HEK293 (cell line): Measurements from ENCODE around the gene COBL.

Experiments
- CTCF ChIA-PET: fragments of 350-600 bp; formaldehyde crosslinking; extraction: SDS; loops from one replicate; lab custom pipeline; 2021; ENCODE audit warnings: antibody characterized with exemption; lab: Yijun Ruan, JAX
- POLR2A ChIA-PET: fragments of 300-600 bp; formaldehyde crosslinking; extraction: SDS; loops from one replicate; lab custom pipeline; 2020; ENCODE audit warnings: antibody characterized with exemption, inconsistent platforms; lab: Yijun Ruan, JAX
- H3K27ac ChIP-seq: fragments of 200-500 bp; sonication (Bioruptor generic); 2 replicates; pipeline ENCODE4 v1.5.1; 2014; ENCODE audit warnings: low read depth, low read length, control low read depth, inconsistent platforms; ENCODE audit errors: extremely low read depth
- H3K36me3 ChIP-seq, 2 experiments: fragments of 200-500 bp in 1 of 2; sonication (Bioruptor generic) in 1 of 2; 1 replicate in 1 of 2; 2 replicates in 1 of 2; pipeline ENCODE4 v1.5.1; 2014 to 2017; ENCODE audit warnings: inconsistent platforms in 2 of 2, low read length in 2 of 2; ENCODE audit not compliant: control insufficient read depth in 2 of 2, insufficient read depth in 1 of 2
- H3K4me1 ChIP-seq: fragments of 200-500 bp; sonication (Bioruptor generic); 2 replicates; pipeline ENCODE4 v1.5.1; 2014; ENCODE audit warnings: mild to moderate bottlenecking, low read length, inconsistent platforms; ENCODE audit not compliant: control insufficient read depth, insufficient read depth
- H3K4me3 ChIP-seq: 2 replicates; pipeline ENCODE4 v1.5.1; 2011; ENCODE audit warnings: low read depth, mild to moderate bottlenecking, control low read depth, low read length, moderate library complexity
- H3K9me3 ChIP-seq: fragments of 200-500 bp; sonication (Bioruptor generic); 2 replicates; pipeline ENCODE4 v1.5.1; 2014; ENCODE audit warnings: low read depth, low read length, inconsistent platforms; ENCODE audit not compliant: control insufficient read depth, insufficient read depth
- BCL11A ChIP-seq: fragments of 450-650 bp; formaldehyde crosslinking; IDR thresholded peaks from 2 replicates; pipeline ENCODE4 v1.5.1; 2016; ENCODE audit warnings: low read depth, missing biosample characterization, missing genetic modification characterization
- GLI2 ChIP-seq: fragments of 450-650 bp; formaldehyde crosslinking; IDR thresholded peaks from 2 replicates; pipeline ENCODE4; 2017; ENCODE audit warnings: missing biosample characterization, missing genetic modification characterization, low read depth, borderline replicate concordance
- HOXA7 ChIP-seq: sonication (generic); formaldehyde crosslinking; IDR thresholded peaks from 2 replicates; pipeline ENCODE4 v1.8.1; 2022; ENCODE audit warnings: missing genetic modification reagents, borderline replicate concordance
- KLF17 ChIP-seq: fragments of 450-650 bp; formaldehyde crosslinking; IDR thresholded peaks from 2 replicates; pipeline ENCODE4 v1.5.1; 2016; ENCODE audit warnings: missing biosample characterization, missing genetic modification characterization
- OSR2 ChIP-seq: fragments of 450-650 bp; formaldehyde crosslinking; IDR thresholded peaks from 2 replicates; pipeline ENCODE4 v1.5.1; 2016; ENCODE audit warnings: missing biosample characterization, missing genetic modification characterization
- SP2 ChIP-seq: fragments of 450-650 bp; formaldehyde crosslinking; IDR thresholded peaks from 2 replicates; pipeline ENCODE4 v1.5.1; 2016; ENCODE audit warnings: missing biosample characterization, missing genetic modification characterization
- ZNF157 ChIP-seq: fragments of 450-650 bp; formaldehyde crosslinking; IDR thresholded peaks from 2 replicates; pipeline ENCODE4 v1.5.1; 2016; ENCODE audit warnings: missing biosample characterization, missing genetic modification characterization
- ZNF341 ChIP-seq: fragments of 450-650 bp; formaldehyde crosslinking; IDR thresholded peaks from 2 replicates; pipeline ENCODE4; 2016; ENCODE audit warnings: low read depth, missing biosample characterization, missing genetic modification characterization
- ZNF391 ChIP-seq: fragments of 450-650 bp; formaldehyde crosslinking; IDR thresholded peaks from 2 replicates; pipeline ENCODE4 v1.5.1; 2016; ENCODE audit warnings: low read depth, missing biosample characterization, missing genetic modification characterization, borderline replicate concordance
- ZNF521 ChIP-seq: fragments of 450-650 bp; formaldehyde crosslinking; IDR thresholded peaks from 2 replicates; pipeline ENCODE4 v1.5.1; 2017; ENCODE audit warnings: missing biosample characterization, mild to moderate bottlenecking, missing genetic modification characterization
- ZNF530 ChIP-seq: fragments of 450-650 bp; formaldehyde crosslinking; IDR thresholded peaks from 2 replicates; pipeline ENCODE4 v1.5.1; 2016; ENCODE audit warnings: low read depth, missing biosample characterization, missing genetic modification characterization
- ZNF571 ChIP-seq: fragments of 450-650 bp; formaldehyde crosslinking; IDR thresholded peaks from 2 replicates; pipeline ENCODE4 v1.5.0; 2017; ENCODE audit warnings: missing biosample characterization, missing genetic modification characterization
- ZNF610 ChIP-seq: fragments of 450-650 bp; formaldehyde crosslinking; IDR thresholded peaks from 2 replicates; pipeline ENCODE4 v1.5.1; 2016; ENCODE audit warnings: missing biosample characterization, missing genetic modification characterization, borderline replicate concordance
- ZNF629 ChIP-seq: fragments of 450-650 bp; formaldehyde crosslinking; IDR thresholded peaks from 2 replicates; pipeline ENCODE4 v1.5.1; 2017; ENCODE audit warnings: missing biosample characterization, missing genetic modification characterization
- ZNF791 ChIP-seq: fragments of 450-650 bp; formaldehyde crosslinking; IDR thresholded peaks from 2 replicates; pipeline ENCODE4 v1.5.1; 2016; ENCODE audit warnings: missing biosample characterization, missing genetic modification characterization
- TF ChIP-seq, protein P1 (sequence below): fragments of 450-650 bp; formaldehyde crosslinking; IDR thresholded peaks from 2 replicates; pipeline ENCODE4 v1.5.1; 2016; ENCODE audit warnings: missing biosample characterization, missing genetic modification characterization
- TF ChIP-seq, protein P2 (sequence below): fragments of 450-650 bp; IDR thresholded peaks from 2 replicates; pipeline ENCODE4 v1.5.1; 2018; ENCODE audit warnings: missing biosample characterization, mild to moderate bottlenecking, missing genetic modification characterization
- TF ChIP-seq, protein P3 (sequence below): fragments of 450-650 bp; formaldehyde crosslinking; optimal IDR thresholded peaks from 2 replicates; pipeline ENCODE3; 2016; ENCODE audit warnings: missing biosample characterization, mild to moderate bottlenecking, missing genetic modification characterization
- TF ChIP-seq, protein P4 (sequence below): fragments of 450-650 bp; formaldehyde crosslinking; IDR thresholded peaks from 2 replicates; pipeline ENCODE4 v1.5.1; 2017; ENCODE audit warnings: missing biosample characterization, missing genetic modification characterization

The COBL gene

GRCh38 chr7:51113962-51114361 is 202.6 kb downstream of the COBL start:
- ChIA-PET POLR2A (no interaction called here), CTCF (no interaction called here)
- no peak overlapping the region for H3K4me3 ChIP-seq
- TF ChIP-seq ZNF341 = no peak
- no peak for TF ChIP-seq ZNF157
- TF ChIP-seq ZNF610 (tag by site-specific recombination) = no peak
- no peak for TF ChIP-seq KLF17 (tag by site-specific recombination)
- TF ChIP-seq, protein P1, sequence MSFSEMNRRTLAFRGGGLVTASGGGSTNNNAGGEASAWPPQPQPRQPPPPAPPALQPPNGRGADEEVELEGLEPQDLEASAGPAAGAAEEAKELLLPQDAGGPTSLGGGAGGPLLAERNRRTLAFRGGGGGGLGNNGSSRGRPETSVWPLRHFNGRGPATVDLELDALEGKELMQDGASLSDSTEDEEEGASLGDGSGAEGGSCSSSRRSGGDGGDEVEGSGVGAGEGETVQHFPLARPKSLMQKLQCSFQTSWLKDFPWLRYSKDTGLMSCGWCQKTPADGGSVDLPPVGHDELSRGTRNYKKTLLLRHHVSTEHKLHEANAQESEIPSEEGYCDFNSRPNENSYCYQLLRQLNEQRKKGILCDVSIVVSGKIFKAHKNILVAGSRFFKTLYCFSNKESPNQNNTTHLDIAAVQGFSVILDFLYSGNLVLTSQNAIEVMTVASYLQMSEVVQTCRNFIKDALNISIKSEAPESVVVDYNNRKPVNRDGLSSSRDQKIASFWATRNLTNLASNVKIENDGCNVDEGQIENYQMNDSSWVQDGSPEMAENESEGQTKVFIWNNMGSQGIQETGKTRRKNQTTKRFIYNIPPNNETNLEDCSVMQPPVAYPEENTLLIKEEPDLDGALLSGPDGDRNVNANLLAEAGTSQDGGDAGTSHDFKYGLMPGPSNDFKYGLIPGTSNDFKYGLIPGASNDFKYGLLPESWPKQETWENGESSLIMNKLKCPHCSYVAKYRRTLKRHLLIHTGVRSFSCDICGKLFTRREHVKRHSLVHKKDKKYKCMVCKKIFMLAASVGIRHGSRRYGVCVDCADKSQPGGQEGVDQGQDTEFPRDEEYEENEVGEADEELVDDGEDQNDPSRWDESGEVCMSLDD (tag by site-specific recombination) = no peak
- TF ChIP-seq OSR2 = no peak
- no peak for TF ChIP-seq HOXA7
- no peak for TF ChIP-seq ZNF791 (tag by site-specific recombination)
- no peak for TF ChIP-seq ZNF530 (tag by site-specific recombination)
- no peak for TF ChIP-seq ZNF571 (tag by site-specific recombination)
- TF ChIP-seq, protein P2, sequence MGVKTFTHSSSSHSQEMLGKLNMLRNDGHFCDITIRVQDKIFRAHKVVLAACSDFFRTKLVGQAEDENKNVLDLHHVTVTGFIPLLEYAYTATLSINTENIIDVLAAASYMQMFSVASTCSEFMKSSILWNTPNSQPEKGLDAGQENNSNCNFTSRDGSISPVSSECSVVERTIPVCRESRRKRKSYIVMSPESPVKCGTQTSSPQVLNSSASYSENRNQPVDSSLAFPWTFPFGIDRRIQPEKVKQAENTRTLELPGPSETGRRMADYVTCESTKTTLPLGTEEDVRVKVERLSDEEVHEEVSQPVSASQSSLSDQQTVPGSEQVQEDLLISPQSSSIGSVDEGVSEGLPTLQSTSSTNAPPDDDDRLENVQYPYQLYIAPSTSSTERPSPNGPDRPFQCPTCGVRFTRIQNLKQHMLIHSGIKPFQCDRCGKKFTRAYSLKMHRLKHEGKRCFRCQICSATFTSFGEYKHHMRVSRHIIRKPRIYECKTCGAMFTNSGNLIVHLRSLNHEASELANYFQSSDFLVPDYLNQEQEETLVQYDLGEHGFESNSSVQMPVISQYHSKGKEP (tag by site-specific recombination) = no peak
- TF ChIP-seq, protein P3, sequence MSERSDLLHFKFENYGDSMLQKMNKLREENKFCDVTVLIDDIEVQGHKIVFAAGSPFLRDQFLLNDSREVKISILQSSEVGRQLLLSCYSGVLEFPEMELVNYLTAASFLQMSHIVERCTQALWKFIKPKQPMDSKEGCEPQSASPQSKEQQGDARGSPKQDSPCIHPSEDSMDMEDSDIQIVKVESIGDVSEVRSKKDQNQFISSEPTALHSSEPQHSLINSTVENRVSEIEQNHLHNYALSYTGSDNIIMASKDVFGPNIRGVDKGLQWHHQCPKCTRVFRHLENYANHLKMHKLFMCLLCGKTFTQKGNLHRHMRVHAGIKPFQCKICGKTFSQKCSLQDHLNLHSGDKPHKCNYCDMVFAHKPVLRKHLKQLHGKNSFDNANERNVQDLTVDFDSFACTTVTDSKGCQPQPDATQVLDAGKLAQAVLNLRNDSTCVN (tag by site-specific recombination) = no peak
- TF ChIP-seq ZNF391 = no peak
- TF ChIP-seq GLI2 = no peak
- no peak for TF ChIP-seq ZNF629 (tag by site-specific recombination)
- TF ChIP-seq, protein P4, sequence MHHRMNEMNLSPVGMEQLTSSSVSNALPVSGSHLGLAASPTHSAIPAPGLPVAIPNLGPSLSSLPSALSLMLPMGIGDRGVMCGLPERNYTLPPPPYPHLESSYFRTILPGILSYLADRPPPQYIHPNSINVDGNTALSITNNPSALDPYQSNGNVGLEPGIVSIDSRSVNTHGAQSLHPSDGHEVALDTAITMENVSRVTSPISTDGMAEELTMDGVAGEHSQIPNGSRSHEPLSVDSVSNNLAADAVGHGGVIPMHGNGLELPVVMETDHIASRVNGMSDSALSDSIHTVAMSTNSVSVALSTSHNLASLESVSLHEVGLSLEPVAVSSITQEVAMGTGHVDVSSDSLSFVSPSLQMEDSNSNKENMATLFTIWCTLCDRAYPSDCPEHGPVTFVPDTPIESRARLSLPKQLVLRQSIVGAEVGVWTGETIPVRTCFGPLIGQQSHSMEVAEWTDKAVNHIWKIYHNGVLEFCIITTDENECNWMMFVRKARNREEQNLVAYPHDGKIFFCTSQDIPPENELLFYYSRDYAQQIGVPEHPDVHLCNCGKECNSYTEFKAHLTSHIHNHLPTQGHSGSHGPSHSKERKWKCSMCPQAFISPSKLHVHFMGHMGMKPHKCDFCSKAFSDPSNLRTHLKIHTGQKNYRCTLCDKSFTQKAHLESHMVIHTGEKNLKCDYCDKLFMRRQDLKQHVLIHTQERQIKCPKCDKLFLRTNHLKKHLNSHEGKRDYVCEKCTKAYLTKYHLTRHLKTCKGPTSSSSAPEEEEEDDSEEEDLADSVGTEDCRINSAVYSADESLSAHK = no peak
- no peak for TF ChIP-seq ZNF521 (tag by site-specific recombination)
- TF ChIP-seq SP2 (tag by site-specific recombination) = no peak
- no peak for TF ChIP-seq BCL11A
- H3K9me3 ChIP-seq = no peaks in the 10 kb centered on the region
- no peak overlapping the region for H3K27ac ChIP-seq
- H3K36me3 ChIP-seq = no peaks in the 10 kb centered on the region
- H3K4me1 ChIP-seq = no peaks in the 10 kb centered on the region
